Large intestine (tissue), 3 donors: Measurements from ENCODE around the gene FCGR1A. TPM values are rescaled to one million over a fixed set of nuclear protein-coding genes. Genes with fewer than 3 reads are reported as not detected.
"Not testable (repeated sequence)": the region's sequence is repeated elsewhere in the genome, so short reads cannot be mapped to it uniquely, and the experiment has no call there.

Experiments used
- DNase-seq, 2 donors: peaks; one replicate each; pipeline versions ENCODE4 v3.0.0 to v3.0.0-alpha.2; 2013
- H3K27ac ChIP-seq: one replicate; pipeline ENCODE4 v1.5.1; 2013; ENCODE audit warnings: low read length
- H3K27me3 ChIP-seq: 2 replicates; pipeline ENCODE4 v1.6.1; 2013; ENCODE audit warnings: low read length; ENCODE audit not compliant: control insufficient read depth, insufficient read depth
- H3K36me3 ChIP-seq: 2 replicates; pipeline ENCODE4 v1.6.1; 2013; ENCODE audit warnings: low read length; ENCODE audit not compliant: control insufficient read depth, insufficient read depth
- H3K4me1 ChIP-seq: one replicate; pipeline ENCODE4 v1.6.1; 2013; ENCODE audit warnings: low read length; ENCODE audit not compliant: control insufficient read depth, insufficient read depth
- H3K4me3 ChIP-seq: one replicate; pipeline ENCODE4 v1.5.1; 2013; ENCODE audit warnings: low read length
- H3K9me3 ChIP-seq: one replicate; pipeline ENCODE4 v1.6.1; 2013; ENCODE audit warnings: mild to moderate bottlenecking, low read depth, low read length, moderate library complexity; ENCODE audit not compliant: control insufficient read depth
- whole genome bisulfite sequencing: methylation state at CpG from one replicate; pipeline ENCODE4 v1.1.5; 2013; ENCODE audit warnings: low lambda C conversion rate; ENCODE audit not compliant: insufficient coverage; 5-methylcytosine and 5-hydroxymethylcytosine counted together
- polyA plus RNA-seq: library from polyadenylated mRNA; unstranded; fragments of 120-200 nt; gene quantifications from one replicate; pipeline ENCODE4 v1.2.1, GENCODE V29; 2013

FCGR1A gene
- polyA plus RNA-seq, 1 donor, result 1.8 TPM

DNA sequence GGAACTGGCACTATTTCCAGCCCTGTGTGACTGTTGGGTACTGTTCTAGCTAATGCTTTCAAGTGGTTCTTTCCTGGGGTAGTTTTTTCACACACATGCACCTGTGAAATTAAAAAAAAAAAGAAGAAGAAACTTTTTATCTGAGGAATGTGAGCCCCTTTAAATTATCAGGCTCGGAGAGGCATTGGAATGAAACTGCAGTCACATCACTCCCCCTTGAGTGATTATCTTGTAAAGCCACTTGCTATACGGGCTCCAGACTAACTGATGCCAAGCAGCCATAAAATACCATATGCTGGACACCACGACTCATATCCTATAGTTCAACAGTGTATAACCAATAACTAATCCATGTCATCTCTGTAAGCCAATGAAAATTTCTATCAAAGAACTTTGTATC lies 5.4 kb upstream of the FCGR1A start:
- not testable (repeated sequence) for DNase-seq, H3K36me3 ChIP-seq, H3K9me3 ChIP-seq, H3K27me3 ChIP-seq, H3K27ac ChIP-seq, H3K4me1 ChIP-seq, H3K4me3 ChIP-seq
- no CpG with 5 or more reads among the region's 3 CpGs for WGBS

- not testable (repeated sequence) for DNase-seq, H3K27ac ChIP-seq
- WGBS, result no CpG with 5 or more reads among the region's 1 CpG
Measured at GRCh38 chr1:149778313-149778712, 4.2 kb upstream of the FCGR1A start.

DNA sequence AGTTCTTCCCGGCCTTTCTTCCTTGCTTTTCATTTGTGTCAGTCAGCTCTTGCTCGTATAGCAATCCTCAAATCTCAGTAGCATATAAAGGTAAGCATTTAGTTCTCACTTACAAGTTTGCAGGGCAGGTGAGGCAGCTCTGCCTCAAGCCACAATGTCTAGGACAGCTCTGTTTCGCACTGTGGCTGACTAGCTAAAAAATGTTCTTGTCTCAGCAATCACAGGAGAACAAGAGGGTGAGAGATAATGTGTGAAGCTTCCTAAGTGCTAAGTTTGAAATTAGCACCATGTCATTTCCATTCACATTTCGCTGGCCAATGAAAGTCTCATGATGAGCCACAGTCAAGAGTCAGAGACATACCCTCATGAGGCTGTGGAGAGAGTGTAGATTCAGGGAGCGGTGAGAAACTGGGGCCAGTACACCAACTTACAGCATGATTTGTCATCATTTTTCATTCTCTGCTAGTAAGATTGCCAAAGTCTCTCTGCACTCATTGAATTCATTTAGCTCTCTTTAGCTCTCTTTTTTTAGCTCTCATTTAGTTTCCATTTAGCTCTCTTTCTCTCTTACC lies 995 bp upstream of the FCGR1A start:
- DNase-seq, H3K36me3 ChIP-seq, H3K9me3 ChIP-seq, H3K27me3 ChIP-seq, H3K4me1 ChIP-seq, H3K27ac ChIP-seq, H3K4me3 ChIP-seq: not testable (repeated sequence)
- no CpG with 5 or more reads among the region's 5 CpGs for WGBS

More at GRCh38 chr1:149778313-149778712, 4.2 kb upstream of the FCGR1A start:
- not testable (repeated sequence) for H3K4me1 ChIP-seq, H3K36me3 ChIP-seq, H3K27me3 ChIP-seq, H3K4me3 ChIP-seq, H3K9me3 ChIP-seq

- not testable (repeated sequence) for H3K27me3 ChIP-seq, DNase-seq, H3K4me3 ChIP-seq, H3K36me3 ChIP-seq, H3K27ac ChIP-seq, H3K9me3 ChIP-seq, H3K4me1 ChIP-seq
- no CpG with 5 or more reads among the region's 2 CpGs for WGBS
Measured at GRCh38 chr1:149783289-149783688, 795 bp downstream of the FCGR1A start.

GRCh38 chr1:149783868-149784267 lies 1.4 kb downstream of the FCGR1A start:
- H3K27me3 ChIP-seq, H3K9me3 ChIP-seq, H3K27ac ChIP-seq, DNase-seq, H3K36me3 ChIP-seq, H3K4me1 ChIP-seq, H3K4me3 ChIP-seq: not testable (repeated sequence)
- no CpG with 5 or more reads among the region's 4 CpGs for WGBS

- H3K27ac ChIP-seq, H3K27me3 ChIP-seq, H3K4me1 ChIP-seq, DNase-seq, H3K4me3 ChIP-seq, H3K36me3 ChIP-seq, H3K9me3 ChIP-seq: not testable (repeated sequence)
- WGBS, result no CpG with 5 or more reads among the region's 3 CpGs
Measured at GRCh38 chr1:149787688-149788451, 5.4 kb downstream of the FCGR1A start.

DNA sequence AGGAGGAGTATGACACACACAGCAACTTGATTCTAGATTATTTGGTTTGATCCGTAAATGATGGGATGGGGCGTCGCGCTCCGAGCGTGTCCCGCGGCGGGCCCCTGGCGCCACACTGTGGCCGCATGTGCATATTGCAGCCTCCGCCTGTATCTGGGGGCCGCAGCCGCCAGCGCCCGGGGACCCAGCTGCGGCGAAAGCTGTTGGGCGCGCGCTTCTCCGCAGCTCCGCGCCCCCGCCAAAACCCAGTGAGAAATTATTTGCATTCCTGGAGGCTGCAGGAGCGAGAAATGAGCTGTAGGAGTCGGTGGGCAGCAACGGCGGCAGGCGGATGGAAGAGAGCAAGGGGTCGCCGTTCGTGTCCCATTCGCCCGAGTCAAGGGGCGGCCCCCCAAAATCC lies 10.0 kb downstream of the FCGR1A start:
- H3K27me3 ChIP-seq, H3K4me1 ChIP-seq, H3K36me3 ChIP-seq, H3K9me3 ChIP-seq: not testable (repeated sequence)
- peak overlapping the region; percentile 60 for H3K27ac ChIP-seq
- WGBS, result no CpG with 5 or more reads among the region's 36 CpGs
- peak in 1 of 2 donors; percentile 43 for DNase-seq
- peak overlapping the region; percentile 44 for H3K4me3 ChIP-seq

GRCh38 chr1:149792912-149793515 lies 10.5 kb downstream of the FCGR1A start:
- peak; percentile 48 to 75 for DNase-seq
- peak overlapping the region; percentile 60 for H3K27ac ChIP-seq
- H3K9me3 ChIP-seq, result not testable (repeated sequence)

GRCh38 chr1:149793885-149794284 lies 11.4 kb downstream of the FCGR1A start:
- H3K27ac ChIP-seq, H3K4me1 ChIP-seq, H3K9me3 ChIP-seq, DNase-seq, H3K27me3 ChIP-seq, H3K36me3 ChIP-seq: not testable (repeated sequence)
- no CpG with 5 or more reads among the region's 5 CpGs for WGBS
- H3K4me3 ChIP-seq, result peak overlapping the region; percentile 44

More at GRCh38 chr1:149792912-149793515, 10.5 kb downstream of the FCGR1A start:
- WGBS, result no CpG with 5 or more reads among the region's 52 CpGs
- not testable (repeated sequence) for H3K36me3 ChIP-seq, H3K4me1 ChIP-seq, H3K27me3 ChIP-seq
- peak overlapping the region; percentile 44 for H3K4me3 ChIP-seq

- H3K27ac ChIP-seq, H3K4me1 ChIP-seq, H3K36me3 ChIP-seq, H3K27me3 ChIP-seq, DNase-seq, H3K9me3 ChIP-seq, H3K4me3 ChIP-seq: not testable (repeated sequence)
- WGBS, result no CpG with 5 or more reads among the region's 3 CpGs
Measured at GRCh38 chr1:149801628-149802027, 19.1 kb downstream of the FCGR1A start.
